Glutamatergic neuron (in vitro differentiated cells): ENCODE data around the gene KXD1. TPM values are rescaled to one million over a fixed set of nuclear protein-coding genes. Genes with fewer than 3 reads are reported as not detected.

ENCODE experiments used
- DNase-seq: peaks from one replicate; pipeline ENCODE4 v3.0.0; 2022
- H3K27ac Mint-ChIP-seq: one replicate; pipeline ENCODE4 v1.8.0; 2020; ENCODE audit warnings: mild to moderate bottlenecking, mixed read lengths, inconsistent platforms; ENCODE audit not compliant: unreplicated experiment
- H3K27me3 Mint-ChIP-seq: one replicate; pipeline ENCODE4 v1.8.0; 2020; ENCODE audit warnings: mild to moderate bottlenecking, moderate library complexity, mixed read lengths, inconsistent platforms; ENCODE audit not compliant: unreplicated experiment
- H3K36me3 Mint-ChIP-seq: one replicate; pipeline ENCODE4 v1.8.0; 2020; ENCODE audit warnings: mild to moderate bottlenecking, mixed read lengths, inconsistent platforms; ENCODE audit not compliant: unreplicated experiment
- H3K4me1 Mint-ChIP-seq: one replicate; pipeline ENCODE4 v1.8.0; 2020; ENCODE audit warnings: mild to moderate bottlenecking, low read depth, mixed read lengths, inconsistent platforms; ENCODE audit not compliant: unreplicated experiment
- H3K4me3 Mint-ChIP-seq: one replicate; pipeline ENCODE4 v1.8.0; 2020; ENCODE audit warnings: mild to moderate bottlenecking, mixed read lengths, inconsistent platforms; ENCODE audit not compliant: unreplicated experiment
- H3K9me3 Mint-ChIP-seq: one replicate; pipeline ENCODE4 v1.8.0; 2020; ENCODE audit warnings: mild to moderate bottlenecking, moderate library complexity, mixed read lengths, inconsistent platforms; ENCODE audit not compliant: unreplicated experiment
- CTCF ChIP-seq: fragments of 200-600 bp; sonication (generic); IDR thresholded peaks from one replicate; pipeline ENCODE4 v1.5.0; 2021; ENCODE audit not compliant: partially characterized antibody, unreplicated experiment
- total RNA-seq: library from RNA; stranded (reverse); fragmentation: NEBNext Ultra II Directional; extraction: Animal tissue kit (Norgen Biotek cat#: 25700); gene quantifications from one replicate; pipeline ENCODE4 v1.2.1, GENCODE V29; 2021; ENCODE audit not compliant: unreplicated experiment

The KXD1 gene
- total RNA-seq, 1 donor from 2014 or later = 71.3 TPM

GRCh38 chr19:18603255-18603957 lies 45.7 kb downstream of the KXD1 start:
- Mint-ChIP-seq H3K9me3 (peaks cover 5% of the 10 kb centered on the region), H3K27ac (no peak overlapping the region), H3K27me3 (peaks cover 15% of the 10 kb centered on the region), H3K4me1 (peaks cover 9% of the 10 kb centered on the region), H3K4me3 (peak overlapping the region; percentile 67), H3K36me3 (peaks cover 4% of the 10 kb centered on the region)
- peak; percentile 31 for TF ChIP-seq CTCF
- DNase-seq = peak; percentile 45

GRCh38 chr19:18603958-18604819 lies 46.5 kb downstream of the KXD1 start:
- DNase-seq = no peak

GRCh38 chr19:18604820-18605159 lies 47.1 kb downstream of the KXD1 start:
- H3K4me1 Mint-ChIP-seq = peaks cover 12% of the 10 kb centered on the region

More at GRCh38 chr19:18603958-18604819, 46.5 kb downstream of the KXD1 start:
- peaks cover 8% of the 10 kb centered on the region for H3K9me3 Mint-ChIP-seq
- peaks cover 23% of the 10 kb centered on the region for H3K27me3 Mint-ChIP-seq
- H3K36me3 Mint-ChIP-seq = peaks cover 4% of the 10 kb centered on the region
- H3K4me1 Mint-ChIP-seq = peaks cover 12% of the 10 kb centered on the region
- no peak for TF ChIP-seq CTCF
- peak overlapping the region; percentile 88 for H3K4me3 Mint-ChIP-seq
- H3K27ac Mint-ChIP-seq = no peak overlapping the region

GRCh38 chr19:18605196-18605545 lies 47.5 kb downstream of the KXD1 start:
- TF ChIP-seq CTCF = no peak
- Mint-ChIP-seq H3K9me3 (peaks cover 8% of the 10 kb centered on the region), H3K27me3 (peaks cover 26% of the 10 kb centered on the region), H3K4me1 (peaks cover 12% of the 10 kb centered on the region), H3K4me3 (peak overlapping the region; percentile 88), H3K27ac (peak overlapping the region; percentile 91), H3K36me3 (peaks cover 4% of the 10 kb centered on the region)
- DNase-seq = no peak

More at GRCh38 chr19:18604820-18605159, 47.1 kb downstream of the KXD1 start:
- peak overlapping the region; percentile 88 for H3K4me3 Mint-ChIP-seq
- peaks cover 28% of the 10 kb centered on the region for H3K27me3 Mint-ChIP-seq
- no peak overlapping the region for H3K27ac Mint-ChIP-seq
- H3K36me3 Mint-ChIP-seq = peaks cover 4% of the 10 kb centered on the region
- TF ChIP-seq CTCF = no peak
- peaks cover 8% of the 10 kb centered on the region for H3K9me3 Mint-ChIP-seq
- no peak for DNase-seq
